Right lobe of liver (tissue), 4 donors: ENCODE measurements around the gene HOXA2.

ENCODE experiments used
- CTCF ChIP-seq, 4 donors: fragments of 200-600 bp in 3 of 4; fragments of 450-650 bp in 1 of 4; IDR thresholded peaks; one replicate each; pipeline versions ENCODE4 v1.5.1 to v1.8.0; 2016 to 2022; ENCODE audit warnings: antibody characterized with exemption in 4 of 4, mild to moderate bottlenecking in 2 of 4
- POLR2A ChIP-seq: fragments of 450-650 bp; IDR thresholded peaks from one replicate; pipeline ENCODE4 v1.6.1; 2017; ENCODE audit warnings: antibody characterized with exemption, mild to moderate bottlenecking
- donor health status: DM: no; HTN: no; CAD: no.
- donor health status: DM: no; HTN: no; CAD: no.
- donor health status: DM: no; HTN: yes; CAD: no.

- no peak for TF ChIP-seq CTCF (IDR thresholded peaks at IDR 0.05)
- TF ChIP-seq POLR2A, result no peak
Observed at GRCh38 chr7:27115221-27116026, 12.9 kb upstream of the HOXA2 start.
